Ectodermal cell (in vitro differentiated cells): ENCODE data around the gene FAM53A.

Source experiments
- H3K27ac ChIP-seq: 2 replicates; pipeline ENCODE4 v1.7.0; 2013; ENCODE audit warnings: mild to moderate bottlenecking, low read depth, low read length; ENCODE audit not compliant: insufficient read depth, poor library complexity, severe bottlenecking
- H3K27me3 ChIP-seq: 2 replicates; pipeline ENCODE4 v1.7.0; 2013; ENCODE audit warnings: mild to moderate bottlenecking, low read length; ENCODE audit not compliant: insufficient read depth, control insufficient read depth, poor library complexity, severe bottlenecking
- H3K36me3 ChIP-seq: one replicate; pipeline ENCODE4 v1.7.0; 2013; ENCODE audit warnings: low read length; ENCODE audit not compliant: control insufficient read depth, insufficient read depth
- H3K4me1 ChIP-seq: one replicate; pipeline ENCODE4 v1.7.0; 2013; ENCODE audit warnings: low read length; ENCODE audit not compliant: control insufficient read depth, insufficient read depth
- H3K4me3 ChIP-seq: 2 replicates; pipeline ENCODE4 v1.7.0; 2013; ENCODE audit warnings: low read depth, low read length, control low read depth; ENCODE audit not compliant: insufficient read depth
- H3K9me3 ChIP-seq: 2 replicates; pipeline ENCODE4 v1.7.0; 2013; ENCODE audit warnings: mild to moderate bottlenecking, low read length, moderate library complexity; ENCODE audit not compliant: control insufficient read depth
- WGBS, 2 experiments: methylation state at CpG; one replicate each; pipeline ENCODE4 v1.1.7; 2013; ENCODE audit warnings: missing lambda C conversion rate in 2 of 2; 5-methylcytosine and 5-hydroxymethylcytosine counted together

The FAM53A gene

DNA sequence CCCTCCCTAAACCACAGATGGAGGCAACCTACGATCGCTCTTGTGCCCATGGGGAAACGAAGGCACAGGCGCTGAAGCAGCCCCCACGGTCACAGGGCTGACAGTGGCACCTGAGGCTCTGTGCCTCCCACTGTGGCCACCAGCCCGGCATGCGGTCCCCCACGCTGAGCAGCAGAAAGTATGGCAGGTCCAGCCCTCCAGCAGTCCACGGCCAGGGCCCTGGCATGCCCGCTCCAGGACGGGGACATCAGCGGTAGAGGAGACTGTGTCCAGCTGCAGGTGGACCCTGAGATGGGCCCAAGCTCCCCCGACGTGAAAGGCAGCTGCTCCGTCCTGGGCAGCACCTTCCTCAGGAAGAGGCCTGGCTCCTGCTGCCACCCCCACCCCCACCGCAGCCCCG is 61.2 kb downstream of the FAM53A start:
- no peak overlapping the region for H3K4me3 ChIP-seq
- H3K36me3 ChIP-seq = no peaks in the 10 kb centered on the region
- 87 to 88% methylated on average over 17 of the region's 17 CpGs for WGBS, 2 experiments
- no peaks in the 10 kb centered on the region for H3K27me3 ChIP-seq
- H3K27ac ChIP-seq = no peak overlapping the region
- H3K4me1 ChIP-seq = no peaks in the 10 kb centered on the region
- H3K9me3 ChIP-seq = no peaks in the 10 kb centered on the region

- H3K27me3 ChIP-seq = no peaks in the 10 kb centered on the region
- H3K9me3 ChIP-seq = no peaks in the 10 kb centered on the region
- no peak overlapping the region for H3K27ac ChIP-seq
- no peak overlapping the region for H3K4me3 ChIP-seq
- no peaks in the 10 kb centered on the region for H3K36me3 ChIP-seq
- no peaks in the 10 kb centered on the region for H3K4me1 ChIP-seq
- WGBS, 2 experiments = 82% methylated on average over 11 of the region's 11 CpGs
These were observed 61.9 kb downstream of the FAM53A start for GRCh38 chr4:1622238-1622637.

DNA sequence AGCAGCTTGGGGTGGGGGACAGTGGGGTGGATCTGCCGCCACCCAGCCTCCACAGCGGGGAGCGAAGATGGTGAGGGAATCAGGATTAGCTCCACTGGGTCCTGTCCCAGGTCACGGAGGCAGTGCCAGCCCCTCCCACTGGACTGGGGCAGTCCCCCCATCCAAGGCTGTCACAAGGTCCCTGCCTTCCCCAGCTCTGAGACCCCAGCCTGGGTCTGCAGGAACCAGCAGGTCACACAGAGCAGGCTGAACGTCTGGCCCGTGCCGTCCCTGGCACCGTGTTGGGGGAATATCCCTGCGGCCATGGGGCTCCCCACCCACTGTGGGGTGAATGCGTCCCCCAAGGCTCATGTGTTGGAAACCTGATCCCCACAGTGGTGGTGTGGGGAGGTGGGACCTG is 62.6 kb downstream of the FAM53A start:
- no peaks in the 10 kb centered on the region for H3K27me3 ChIP-seq
- H3K4me1 ChIP-seq = no peaks in the 10 kb centered on the region
- H3K27ac ChIP-seq = no peak overlapping the region
- H3K4me3 ChIP-seq = no peak overlapping the region
- no peaks in the 10 kb centered on the region for H3K9me3 ChIP-seq
- no peaks in the 10 kb centered on the region for H3K36me3 ChIP-seq
- 93% methylated on average over 10 of the region's 10 CpGs for WGBS, 2 experiments

DNA sequence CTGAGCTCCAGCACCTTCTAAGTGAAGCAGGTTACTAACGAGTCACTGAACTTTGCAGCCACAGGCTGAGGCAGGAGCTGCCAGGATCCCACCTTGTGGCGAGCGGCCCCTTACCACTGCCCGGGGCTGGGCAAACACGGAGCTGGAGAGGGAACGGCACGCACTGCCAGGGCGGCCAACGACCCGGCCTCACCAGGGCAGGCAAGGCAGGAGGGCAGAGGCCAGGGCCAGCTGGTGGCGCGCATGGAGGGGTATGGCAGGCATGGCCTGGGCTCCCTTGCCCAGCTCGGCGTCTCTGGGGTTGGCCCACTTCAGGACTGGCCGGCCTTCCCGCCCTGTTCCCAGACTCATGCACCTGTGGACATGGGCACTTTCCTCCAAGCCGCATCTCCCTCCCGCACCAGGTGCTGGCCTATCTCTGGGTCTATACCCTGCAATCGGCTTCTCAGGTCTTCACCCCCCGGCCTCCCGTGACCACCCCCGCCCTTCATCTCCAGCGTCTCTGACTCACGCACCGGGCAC is 64.9 kb downstream of the FAM53A start:
- Histone ChIP-seq H3K4me3 (no peak overlapping the region), H3K36me3 (no peaks in the 10 kb centered on the region), H3K27me3 (no peaks in the 10 kb centered on the region), H3K27ac (no peak overlapping the region), H3K9me3 (no peaks in the 10 kb centered on the region), H3K4me1 (no peaks in the 10 kb centered on the region)
- 92% methylated on average over 25 of the region's 25 CpGs for WGBS, 2 experiments

- Histone ChIP-seq H3K4me3 (no peak overlapping the region), H3K36me3 (no peaks in the 10 kb centered on the region), H3K27me3 (no peaks in the 10 kb centered on the region), H3K27ac (no peak overlapping the region), H3K9me3 (no peaks in the 10 kb centered on the region), H3K4me1 (no peaks in the 10 kb centered on the region)
- 90 to 91% methylated on average over 12 of the region's 12 CpGs for WGBS, 2 experiments
These were observed 65.7 kb downstream of the FAM53A start for GRCh38 chr4:1618438-1618837.

GRCh38 chr4:1616557-1616930 is 67.6 kb downstream of the FAM53A start:
- WGBS, 2 experiments = 81 to 89% methylated on average over 6 of the region's 6 CpGs
- no peaks in the 10 kb centered on the region for H3K9me3 ChIP-seq
- H3K4me1 ChIP-seq = no peaks in the 10 kb centered on the region
- H3K27me3 ChIP-seq = no peaks in the 10 kb centered on the region
- no peak overlapping the region for H3K4me3 ChIP-seq
- no peak overlapping the region for H3K27ac ChIP-seq
- no peaks in the 10 kb centered on the region for H3K36me3 ChIP-seq

GRCh38 chr4:1615786-1616556 is 68.1 kb downstream of the FAM53A start:
- Histone ChIP-seq H3K4me1 (no peaks in the 10 kb centered on the region), H3K27ac (no peak overlapping the region), H3K9me3 (no peaks in the 10 kb centered on the region), H3K4me3 (no peak overlapping the region), H3K36me3 (no peaks in the 10 kb centered on the region), H3K27me3 (no peaks in the 10 kb centered on the region)
- WGBS, 2 experiments = 91 to 93% methylated on average over 22 of the region's 22 CpGs

DNA sequence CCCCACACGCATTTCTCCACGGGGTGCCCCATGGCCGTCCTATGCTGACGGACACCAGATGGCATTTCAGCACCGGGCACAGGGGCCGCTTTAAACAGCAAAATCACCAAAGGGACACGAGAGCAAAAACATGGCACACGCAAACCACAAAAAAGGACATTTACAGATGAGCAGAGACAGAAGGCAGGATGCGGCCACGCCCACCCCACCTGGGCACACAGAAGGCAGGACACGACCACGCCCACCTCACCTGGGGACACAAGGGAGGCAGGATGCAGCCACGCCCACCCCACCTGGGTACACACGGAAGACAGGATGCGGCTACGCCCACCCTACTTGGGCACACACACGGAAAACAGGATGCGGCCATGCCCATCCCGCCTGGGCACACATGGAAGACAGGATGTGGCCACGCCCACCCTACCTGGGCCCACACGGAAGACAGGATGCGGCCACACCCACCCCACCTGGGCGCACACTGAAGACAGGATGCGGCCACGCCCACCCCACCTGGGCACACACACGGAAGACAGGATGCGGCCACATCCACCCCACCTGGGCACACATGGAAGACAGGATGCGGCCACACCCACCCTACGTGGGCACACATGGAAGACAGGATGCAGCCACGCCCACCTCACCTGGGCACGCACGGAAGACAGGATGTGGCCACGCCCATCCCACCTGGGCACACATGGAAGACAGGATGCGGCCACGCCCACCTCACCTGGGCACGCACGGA is 69.1 kb downstream of the FAM53A start:
- Histone ChIP-seq H3K4me3 (no peak overlapping the region), H3K27ac (no peak overlapping the region)
- 89 to 91% methylated on average over 37 of the region's 37 CpGs for WGBS, 2 experiments

DNA sequence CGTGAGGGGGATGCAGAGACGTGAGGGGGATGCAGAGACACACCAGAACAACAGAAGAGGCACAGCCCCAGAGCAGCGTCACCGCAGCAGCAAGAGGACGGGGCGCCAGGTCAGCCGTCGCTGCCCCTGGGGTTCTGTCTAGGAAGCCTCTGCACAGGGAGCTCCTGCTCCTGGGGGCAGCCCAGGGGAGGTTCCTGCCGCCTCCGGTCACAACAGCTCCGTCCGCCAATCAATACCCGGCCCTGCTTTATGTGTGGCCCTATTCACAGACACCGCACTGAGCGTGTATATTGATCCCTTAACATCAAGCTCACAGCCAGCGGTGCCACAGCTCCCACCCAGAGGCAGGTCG is 69.6 kb downstream of the FAM53A start:
- Histone ChIP-seq H3K27me3 (no peaks in the 10 kb centered on the region), H3K36me3 (no peaks in the 10 kb centered on the region), H3K9me3 (no peaks in the 10 kb centered on the region), H3K4me1 (no peaks in the 10 kb centered on the region), H3K4me3 (no peak overlapping the region), H3K27ac (no peak overlapping the region)
- WGBS, 2 experiments = 89 to 92% methylated on average over 17 of the region's 17 CpGs

More for the DNA sequence above, 69.1 kb downstream of the FAM53A start:
- Histone ChIP-seq H3K9me3 (no peaks in the 10 kb centered on the region), H3K4me1 (no peaks in the 10 kb centered on the region), H3K36me3 (no peaks in the 10 kb centered on the region), H3K27me3 (no peaks in the 10 kb centered on the region)

DNA sequence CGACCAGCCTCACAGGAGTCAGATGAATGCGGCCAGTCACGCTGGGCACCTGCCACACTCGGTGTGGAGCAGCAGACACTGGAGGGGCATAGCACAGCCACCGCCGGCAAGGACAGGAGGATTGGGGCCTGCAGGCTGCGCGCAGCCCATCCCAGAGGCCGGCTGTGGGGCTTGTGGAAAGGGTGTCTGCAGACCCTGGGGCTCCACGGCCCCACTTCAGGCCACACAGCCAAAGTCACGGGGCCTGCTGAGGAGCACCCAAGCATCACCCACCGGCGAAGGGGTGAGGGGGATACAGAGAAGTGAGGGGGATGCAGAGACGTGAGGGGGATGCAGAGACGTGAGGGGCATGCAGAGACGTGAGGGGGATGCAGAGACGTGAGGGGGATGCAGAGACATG is 70.1 kb downstream of the FAM53A start:
- H3K9me3 ChIP-seq = no peaks in the 10 kb centered on the region
- no peaks in the 10 kb centered on the region for H3K27me3 ChIP-seq
- WGBS, 2 experiments = 92 to 93% methylated on average over 17 of the region's 17 CpGs
- no peak overlapping the region for H3K4me3 ChIP-seq
- H3K36me3 ChIP-seq = no peaks in the 10 kb centered on the region
- H3K27ac ChIP-seq = no peak overlapping the region
- no peaks in the 10 kb centered on the region for H3K4me1 ChIP-seq
